Activated CD4-positive, alpha-beta memory T cell treated with anti-CD3 and anti-CD28 coated beads for 36 hours (primary cell): ENCODE measurements around the gene ADCY7. TPM values are rescaled to one million over a fixed set of nuclear protein-coding genes. Genes with fewer than 3 reads are reported as not detected.
A peak's percentile ranks its signal among the peaks of the same experiment; 100 is the strongest.

Experiments
- CTCF ChIA-PET: fragments of 350-600 bp; sonication (Branson Sonifier 250); formaldehyde crosslinking; loops from one replicate; lab custom pipeline; 2021; ENCODE audit warnings: antibody characterized with exemption, inconsistent platforms; lab: Charles Lee
- POLR2A ChIA-PET: fragments of 350-600 bp; sonication (Branson Sonifier 250); formaldehyde crosslinking; loops from one replicate; lab custom pipeline; 2021; ENCODE audit warnings: antibody characterized with exemption; lab: Charles Lee
- DNase-seq: peaks from one replicate; pipeline ENCODE4 v3.0.0-alpha.2; 2020
- H3K27ac Mint-ChIP-seq: one replicate; pipeline ENCODE4 v1.8.0; 2021; ENCODE audit warnings: mixed read lengths
- H3K27me3 Mint-ChIP-seq: one replicate; pipeline ENCODE4 v1.8.0; 2021; ENCODE audit warnings: mixed read lengths
- H3K36me3 Mint-ChIP-seq: one replicate; pipeline ENCODE4 v1.8.0; 2021; ENCODE audit warnings: mixed read lengths
- H3K4me1 Mint-ChIP-seq: one replicate; pipeline ENCODE4 v1.8.0; 2021; ENCODE audit warnings: low read depth, mixed read lengths
- H3K4me3 Mint-ChIP-seq: one replicate; pipeline ENCODE4 v1.8.0; 2021; ENCODE audit warnings: mild to moderate bottlenecking, mixed read lengths
- H3K9me3 Mint-ChIP-seq: one replicate; pipeline ENCODE4 v1.8.0; 2021; ENCODE audit warnings: mixed read lengths
- intact Hi-C: fragments of 100-400 bp; cut with micrococcal nuclease; formaldehyde crosslinking; loops from one replicate; pipeline ENCODE4 v1.15.1; 2023
- total RNA-seq, 2 experiments: library from RNA; stranded (reverse); gene quantifications; one replicate each; pipeline ENCODE4 v1.2.3, GENCODE V29; 2021

Gene ADCY7
- total RNA-seq, result 100 to 1,000 TPM in 1 of 2 experiments, 10 to 100 TPM in 1; 100.0 to 107 TPM

GRCh38 chr16:50266337-50267091, at the start of gene ADCY7:
TSS of gene ADCY7 (plus strand) at chr16:50266551. CDS start at chr16:50288180, 21,629 bp downstream.
- intact Hi-C loops, result loop anchor here (1.0 to 10.0 kb wide), 7 partner anchors 8 to 1652 kb away; partner anchors contain the start of genes CYLD, HEATR3 and N4BP1
- peak; percentile 91 for DNase-seq
- ChIA-PET POLR2A (interaction anchor here (0.6 to 7.6 kb wide), 4 partner anchors 9 to 72 kb away, joined by 3 to 83 read pairs (median 4); no protein-coding TSS in a partner anchor), CTCF (interaction anchor here (0.9 to 4.5 kb wide), 4 partner anchors 8 to 242 kb away, joined by 4 to 41 read pairs (median 4); partner anchors contain the start of gene CNEP1R1)
- Mint-ChIP-seq H3K4me3 (peak within 1 kb of the TSS; percentile 94), H3K36me3 (peaks cover 11% of the 10 kb centered on the region), H3K4me1 (peaks cover 71% of the 10 kb centered on the region), H3K9me3 (no peaks in the 10 kb centered on the region), H3K27ac (peak within 1 kb of the TSS; percentile 97), H3K27me3 (no peaks in the 10 kb centered on the region)

GRCh38 chr16:50219402-50219975, 46.9 kb upstream of the ADCY7 start:
- no peaks in the 10 kb centered on the region for H3K27me3 Mint-ChIP-seq
- no peak overlapping the region for H3K4me3 Mint-ChIP-seq
- H3K4me1 Mint-ChIP-seq, result no peaks in the 10 kb centered on the region
- intact Hi-C loops, result loop anchor here (10.0 kb wide), 1 partner anchor 585 kb away; no protein-coding TSS in a partner anchor
- POLR2A ChIA-PET, result interaction anchor here (1.8 kb wide), 1 partner anchor 107 kb away, joined by 4 read pairs; no protein-coding TSS in a partner anchor
- no peaks in the 10 kb centered on the region for H3K9me3 Mint-ChIP-seq
- CTCF ChIA-PET, result no interaction called here
- no peak overlapping the region for H3K27ac Mint-ChIP-seq
- no peak for DNase-seq
- peaks cover 13% of the 10 kb centered on the region for H3K36me3 Mint-ChIP-seq

- Mint-ChIP-seq H3K9me3 (no peaks in the 10 kb centered on the region), H3K27ac (no peak overlapping the region), H3K27me3 (no peaks in the 10 kb centered on the region), H3K4me3 (no peak overlapping the region), H3K4me1 (no peaks in the 10 kb centered on the region), H3K36me3 (peaks cover 24% of the 10 kb centered on the region)
- DNase-seq, result no peak
- ChIA-PET CTCF (interaction anchor here (0.8 kb wide), 1 partner anchor 199 kb away, joined by 3 read pairs; the partner anchor contains the start of gene CNEP1R1), POLR2A (no interaction called here)
- intact Hi-C loops, result no loop called here
These were observed 42.1 kb upstream of the ADCY7 start for GRCh38 chr16:50224286-50224685.

- Mint-ChIP-seq H3K9me3 (no peaks in the 10 kb centered on the region), H3K4me3 (no peak overlapping the region), H3K27me3 (no peaks in the 10 kb centered on the region), H3K4me1 (no peaks in the 10 kb centered on the region), H3K27ac (no peak overlapping the region), H3K36me3 (peaks cover 20% of the 10 kb centered on the region)
- POLR2A ChIA-PET, result no interaction called here
- CTCF ChIA-PET, result interaction anchor here (0.8 to 3.2 kb wide), 3 partner anchors 13 to 202 kb away, joined by 3 to 16 read pairs (median 4); partner anchors contain the start of gene CNEP1R1
- DNase-seq, result no peak
- intact Hi-C loops, result no loop called here
These were observed 39.2 kb upstream of the ADCY7 start for GRCh38 chr16:50227120-50227519.

GRCh38 chr16:50227665-50228064, 38.7 kb upstream of the ADCY7 start:
- no peak overlapping the region for H3K4me3 Mint-ChIP-seq
- DNase-seq, result no peak
- H3K36me3 Mint-ChIP-seq, result peaks cover 20% of the 10 kb centered on the region
- CTCF ChIA-PET, result interaction anchor here (0.8 to 3.2 kb wide), 4 partner anchors 14 to 202 kb away, joined by 3 to 16 read pairs (median 4); partner anchors contain the start of gene CNEP1R1
- intact Hi-C loops, result no loop called here
- H3K4me1 Mint-ChIP-seq, result no peaks in the 10 kb centered on the region
- POLR2A ChIA-PET, result no interaction called here
- no peaks in the 10 kb centered on the region for H3K9me3 Mint-ChIP-seq
- no peak overlapping the region for H3K27ac Mint-ChIP-seq
- H3K27me3 Mint-ChIP-seq, result no peaks in the 10 kb centered on the region

GRCh38 chr16:50228364-50228868, 37.9 kb upstream of the ADCY7 start:
- peaks cover 20% of the 10 kb centered on the region for H3K36me3 Mint-ChIP-seq
- intact Hi-C loops, result no loop called here
- no peak for DNase-seq
- POLR2A ChIA-PET, result no interaction called here
- no peaks in the 10 kb centered on the region for H3K27me3 Mint-ChIP-seq
- no peaks in the 10 kb centered on the region for H3K9me3 Mint-ChIP-seq
- H3K4me1 Mint-ChIP-seq, result no peaks in the 10 kb centered on the region
- CTCF ChIA-PET, result interaction anchor here (1.2 to 3.2 kb wide), 3 partner anchors 18 to 161 kb away, joined by 3 to 16 read pairs (median 4); no protein-coding TSS in a partner anchor
- H3K27ac Mint-ChIP-seq, result no peak overlapping the region
- no peak overlapping the region for H3K4me3 Mint-ChIP-seq

GRCh38 chr16:50229149-50229726, 37.1 kb upstream of the ADCY7 start:
- Mint-ChIP-seq H3K27ac (no peak overlapping the region), H3K27me3 (no peaks in the 10 kb centered on the region), H3K4me3 (no peak overlapping the region), H3K36me3 (peaks cover 20% of the 10 kb centered on the region), H3K4me1 (no peaks in the 10 kb centered on the region), H3K9me3 (no peaks in the 10 kb centered on the region)
- intact Hi-C loops, result no loop called here
- POLR2A ChIA-PET, result no interaction called here
- no peak for DNase-seq
- CTCF ChIA-PET, result interaction anchor here (0.7 to 3.2 kb wide), 5 partner anchors 19 to 162 kb away, joined by 3 to 16 read pairs (median 4); no protein-coding TSS in a partner anchor

GRCh38 chr16:50234771-50235556, 31.4 kb upstream of the ADCY7 start:
- H3K27ac Mint-ChIP-seq, result no peak overlapping the region
- intact Hi-C loops, result no loop called here
- no peak for DNase-seq
- ChIA-PET CTCF (interaction anchor here (0.8 to 1.0 kb wide), 2 partner anchors 45 to 572 kb away, joined by 3 read pairs; no protein-coding TSS in a partner anchor), POLR2A (no interaction called here)
- no peaks in the 10 kb centered on the region for H3K4me1 Mint-ChIP-seq
- H3K27me3 Mint-ChIP-seq, result no peaks in the 10 kb centered on the region
- no peaks in the 10 kb centered on the region for H3K9me3 Mint-ChIP-seq
- H3K36me3 Mint-ChIP-seq, result no peaks in the 10 kb centered on the region
- H3K4me3 Mint-ChIP-seq, result no peak overlapping the region

- intact Hi-C loops, result no loop called here
- Mint-ChIP-seq H3K27ac (no peak overlapping the region), H3K27me3 (no peaks in the 10 kb centered on the region), H3K4me1 (no peaks in the 10 kb centered on the region), H3K4me3 (no peak overlapping the region), H3K36me3 (no peaks in the 10 kb centered on the region), H3K9me3 (no peaks in the 10 kb centered on the region)
- DNase-seq, result no peak
- ChIA-PET POLR2A (no interaction called here), CTCF (interaction anchor here (0.8 to 1.0 kb wide), 2 partner anchors 44 to 571 kb away, joined by 3 read pairs; no protein-coding TSS in a partner anchor)
These were observed 30.8 kb upstream of the ADCY7 start for GRCh38 chr16:50235581-50235980.

- DNase-seq, result no peak
- ChIA-PET CTCF (no interaction called here), POLR2A (no interaction called here)
- Mint-ChIP-seq H3K9me3 (no peaks in the 10 kb centered on the region), H3K4me1 (no peaks in the 10 kb centered on the region), H3K4me3 (no peak overlapping the region), H3K36me3 (no peaks in the 10 kb centered on the region), H3K27ac (no peak overlapping the region), H3K27me3 (no peaks in the 10 kb centered on the region)
- intact Hi-C loops, result no loop called here
These were observed 28.0 kb upstream of the ADCY7 start for GRCh38 chr16:50238314-50238713.

GRCh38 chr16:50238868-50239301, 27.5 kb upstream of the ADCY7 start:
- Mint-ChIP-seq H3K4me3 (no peak overlapping the region), H3K4me1 (no peaks in the 10 kb centered on the region), H3K36me3 (no peaks in the 10 kb centered on the region), H3K9me3 (no peaks in the 10 kb centered on the region), H3K27ac (no peak overlapping the region), H3K27me3 (no peaks in the 10 kb centered on the region)
- ChIA-PET CTCF (no interaction called here), POLR2A (no interaction called here)
- intact Hi-C loops, result no loop called here
- no peak for DNase-seq
